Lung (tissue), 16 donors: ENCODE results near the gene DDX10. TPM values are rescaled to one million over a fixed set of nuclear protein-coding genes. Genes with fewer than 3 reads are reported as not detected.

Experiments
- ATAC-seq: fragments of 200-7000 bp; cut with Tn5 transposase; one replicate; pipeline ENCODE4 v1.9.1; 2020; ENCODE audit warnings: moderate number of reproducible peaks; ENCODE audit not compliant: insufficient read depth, low FRiP score
- DNase-seq, 3 donors: peaks; one replicate each; pipeline ENCODE4 v3.0.0-alpha.2; 2013 to 2017
- H3K27ac ChIP-seq, 2 donors: one replicate each; pipeline ENCODE4 v1.5.1; 2013; ENCODE audit warnings: mild to moderate bottlenecking in 2 of 2, moderate library complexity in 2 of 2, control low read depth in 1 of 2, inconsistent platforms in 1 of 2, low read depth in 1 of 2, low read length in 1 of 2
- H3K27me3 ChIP-seq, 3 donors: one replicate each; pipeline ENCODE4 v1.5.1; 2013; ENCODE audit warnings: low read length in 2 of 3; ENCODE audit not compliant: control insufficient read depth in 3 of 3, insufficient read depth in 3 of 3
- H3K36me3 ChIP-seq, 4 donors: one replicate each; pipeline ENCODE4 v1.5.1; 2013; ENCODE audit warnings: low read length in 4 of 4, mild to moderate bottlenecking in 1 of 4, moderate library complexity in 1 of 4; ENCODE audit not compliant: control insufficient read depth in 4 of 4, insufficient read depth in 4 of 4
- H3K4me1 ChIP-seq, 5 donors: one replicate each; pipeline ENCODE4 v1.5.1; 2013; ENCODE audit warnings: low read length in 5 of 5, mild to moderate bottlenecking in 2 of 5, moderate library complexity in 1 of 5; ENCODE audit not compliant: control insufficient read depth in 5 of 5, insufficient read depth in 5 of 5
- H3K4me3 ChIP-seq: one replicate; pipeline ENCODE4 v1.5.1; 2013; ENCODE audit warnings: mild to moderate bottlenecking, control low read depth, moderate library complexity
- H3K9ac ChIP-seq, 2 donors: one replicate each; pipeline ENCODE4 v1.5.1; 2013; ENCODE audit warnings: low read length in 2 of 2, control low read depth in 1 of 2; ENCODE audit not compliant: insufficient read depth in 1 of 2
- H3K9me3 ChIP-seq, 4 donors: one replicate each; pipeline ENCODE4 v1.5.1; 2013; ENCODE audit warnings: low read length in 3 of 4, mild to moderate bottlenecking in 1 of 4, moderate library complexity in 1 of 4; ENCODE audit not compliant: control insufficient read depth in 4 of 4, insufficient read depth in 3 of 4
- CTCF ChIP-seq: IDR thresholded peaks from 2 replicates; pipeline ENCODE4 v1.5.1; 2012; ENCODE audit warnings: mild to moderate bottlenecking; ENCODE audit errors: control extremely low read depth, extremely low read depth
- WGBS, 2 donors: extraction: QIAGEN DNeasy Blood & Tissue Kit; methylation state at CpG; one replicate each; pipeline ENCODE4 v1.1.7; 2013; 5-methylcytosine and 5-hydroxymethylcytosine counted together
- long read RNA-seq, 5 donors: transcript quantifications; one replicate each; lab custom pipeline, GENCODE V29; 2026
- polyA plus RNA-seq, 2 donors: library from polyadenylated mRNA; stranded (reverse); fragments of 200-250 nt; gene quantifications; one replicate each; pipeline ENCODE4 v1.2.1, GENCODE V29; 2013
- total RNA-seq, 2 donors: library from RNA; depleted of rRNA in 1 of 2; stranded (reverse); fragments of >200 nt in 1 of 2; gene quantifications; one replicate each; pipeline ENCODE4 v1.2.1, GENCODE V29; 2014 to 2021
- donor health status: control.
- donor health status: control.
- donor health status: Bipolar disorder and iron deficiency.
- donor health status: healthy.
- donor health status: DM: yes; HTN: yes; CAD: no.

DDX10 gene
- total RNA-seq (10 to 100 TPM; 21.7 to 30.5 TPM), polyA plus RNA-seq (10 to 100 TPM; 13.9 to 16.0 TPM)
- long read RNA-seq, donor 1, partial matches to known transcripts, result 10 of 10 reads
- long read RNA-seq, donor 1, other reads (novel, unspliced or antisense), result 0 of 10 reads
- long read RNA-seq, donor 2, full-length matches to known transcripts, result 2 of 2 reads
- long read RNA-seq, donor 2, partial matches to known transcripts, result 0 of 2 reads
- long read RNA-seq, donor 2, other reads (novel, unspliced or antisense), result 0 of 2 reads
- long read RNA-seq, donor 3, partial matches to known transcripts, result 0 of 1 reads
- long read RNA-seq, donor 3, other reads (novel, unspliced or antisense), result 0 of 1 reads
- long read RNA-seq, donor 4, full-length matches to known transcripts, result 2 of 2 reads
- long read RNA-seq, donor 4, partial matches to known transcripts, result 0 of 2 reads
- long read RNA-seq, donor 4, other reads (novel, unspliced or antisense), result 0 of 2 reads
- long read RNA-seq, donor 5, full-length matches to known transcripts, result 3 of 14 reads
- long read RNA-seq, donor 5, partial matches to known transcripts, result 11 of 14 reads
- long read RNA-seq, donor 5, other reads (novel, unspliced or antisense), result 0 of 14 reads

GRCh38 chr11:108664730-108665525 is at the start of gene DDX10:
TSS of gene DDX10 (plus strand) at chr11:108665069. CDS start at chr11:108665154, 85 bp downstream.
- no peaks in the 10 kb centered on the region for H3K27me3 ChIP-seq
- peak; percentile 99 for ATAC-seq

GRCh38 chr11:108616549-108616948 is 48.3 kb upstream of the DDX10 start:
- no peaks in the 10 kb centered on the region for H3K27me3 ChIP-seq
- WGBS, 2 donors, result 87 to 90% methylated on average over 3 of the region's 3 CpGs
- no peak for TF ChIP-seq CTCF
- no peaks in the 10 kb centered on the region for H3K36me3 ChIP-seq
- no peaks in the 10 kb centered on the region for H3K9me3 ChIP-seq
- H3K4me3 ChIP-seq, result no peak overlapping the region
- no peak overlapping the region for H3K9ac ChIP-seq
- H3K27ac ChIP-seq, result no peak overlapping the region
- DNase-seq (no peak), ATAC-seq (no peak)
- no peaks in the 10 kb centered on the region for H3K4me1 ChIP-seq

More at GRCh38 chr11:108664730-108665525, at the start of gene DDX10:
- H3K36me3 ChIP-seq, result peaks cover 0 to 2% (median 0%) of the 10 kb centered on the region in 4 donors
- TF ChIP-seq CTCF, result no peak
- DNase-seq, result peak; percentile 99
- peaks cover 3 to 14% (median 5%) of the 10 kb centered on the region in 5 donors for H3K4me1 ChIP-seq
- H3K27ac ChIP-seq, result peak within 1 kb of the TSS; percentile 72 to 77
- H3K4me3 ChIP-seq, result peak within 1 kb of the TSS; percentile 100
- H3K9ac ChIP-seq, result peak within 1 kb of the TSS; percentile 60 to 92
- WGBS, 2 donors, result 0% methylated on average over 61 of the region's 61 CpGs
- H3K9me3 ChIP-seq, result peaks cover 0 to 2% (median 0%) of the 10 kb centered on the region in 4 donors

GRCh38 chr11:108617055-108617454 is 47.8 kb upstream of the DDX10 start:
- DNase-seq (no peak), ATAC-seq (no peak)
- Histone ChIP-seq H3K36me3 (no peaks in the 10 kb centered on the region), H3K4me3 (no peak overlapping the region), H3K9me3 (no peaks in the 10 kb centered on the region), H3K4me1 (no peaks in the 10 kb centered on the region), H3K27ac (no peak overlapping the region), H3K9ac (no peak overlapping the region), H3K27me3 (no peaks in the 10 kb centered on the region)
- WGBS, 2 donors, result 74 to 86% methylated on average over 4 of the region's 4 CpGs
- TF ChIP-seq CTCF, result no peak
